GM18526 (cell line): ENCODE measurements around the gene FBXO44.

Experiments used
- POLR2A ChIP-seq: IDR thresholded peaks from 3 replicates; pipeline ENCODE4 v1.6.1; 2011; ENCODE audit not compliant: insufficient read length; ENCODE audit errors: extremely low read depth

FBXO44 gene

GRCh38 chr1:11629184-11630016 lies 25.3 kb upstream of the FBXO44 start:
- TF ChIP-seq POLR2A, result no peak

- no peak for TF ChIP-seq POLR2A
Measured at GRCh38 chr1:11634365-11635192, 20.1 kb upstream of the FBXO44 start.

- TF ChIP-seq POLR2A, result no peak
Measured at GRCh38 chr1:11638121-11638520, 16.6 kb upstream of the FBXO44 start.

GRCh38 chr1:11639372-11639771 lies 15.3 kb upstream of the FBXO44 start:
- no peak for TF ChIP-seq POLR2A

GRCh38 chr1:11640101-11640500 lies 14.6 kb upstream of the FBXO44 start:
- TF ChIP-seq POLR2A, result no peak

- TF ChIP-seq POLR2A, result no peak
Measured at GRCh38 chr1:11640944-11641343, 13.7 kb upstream of the FBXO44 start.

GRCh38 chr1:11641776-11642305 lies 12.8 kb upstream of the FBXO44 start:
- no peak for TF ChIP-seq POLR2A

GRCh38 chr1:11643782-11644181 lies 10.9 kb upstream of the FBXO44 start:
- no peak for TF ChIP-seq POLR2A

- TF ChIP-seq POLR2A, result no peak
Measured at GRCh38 chr1:11645270-11645669, 9.4 kb upstream of the FBXO44 start.

- TF ChIP-seq POLR2A, result no peak
Measured at GRCh38 chr1:11645670-11646265, 8.9 kb upstream of the FBXO44 start.

GRCh38 chr1:11646317-11646716 lies 8.4 kb upstream of the FBXO44 start:
- TF ChIP-seq POLR2A, result no peak

GRCh38 chr1:11647333-11647732 lies 7.3 kb upstream of the FBXO44 start:
- no peak for TF ChIP-seq POLR2A

GRCh38 chr1:11648039-11648438 lies 6.6 kb upstream of the FBXO44 start:
- no peak for TF ChIP-seq POLR2A

- no peak for TF ChIP-seq POLR2A
Measured at GRCh38 chr1:11648732-11649158, 5.9 kb upstream of the FBXO44 start.

- TF ChIP-seq POLR2A, result no peak
Measured at GRCh38 chr1:11649237-11649623, 5.4 kb upstream of the FBXO44 start.
